Measurements from ENCODE around the gene PDXP.

DNA sequence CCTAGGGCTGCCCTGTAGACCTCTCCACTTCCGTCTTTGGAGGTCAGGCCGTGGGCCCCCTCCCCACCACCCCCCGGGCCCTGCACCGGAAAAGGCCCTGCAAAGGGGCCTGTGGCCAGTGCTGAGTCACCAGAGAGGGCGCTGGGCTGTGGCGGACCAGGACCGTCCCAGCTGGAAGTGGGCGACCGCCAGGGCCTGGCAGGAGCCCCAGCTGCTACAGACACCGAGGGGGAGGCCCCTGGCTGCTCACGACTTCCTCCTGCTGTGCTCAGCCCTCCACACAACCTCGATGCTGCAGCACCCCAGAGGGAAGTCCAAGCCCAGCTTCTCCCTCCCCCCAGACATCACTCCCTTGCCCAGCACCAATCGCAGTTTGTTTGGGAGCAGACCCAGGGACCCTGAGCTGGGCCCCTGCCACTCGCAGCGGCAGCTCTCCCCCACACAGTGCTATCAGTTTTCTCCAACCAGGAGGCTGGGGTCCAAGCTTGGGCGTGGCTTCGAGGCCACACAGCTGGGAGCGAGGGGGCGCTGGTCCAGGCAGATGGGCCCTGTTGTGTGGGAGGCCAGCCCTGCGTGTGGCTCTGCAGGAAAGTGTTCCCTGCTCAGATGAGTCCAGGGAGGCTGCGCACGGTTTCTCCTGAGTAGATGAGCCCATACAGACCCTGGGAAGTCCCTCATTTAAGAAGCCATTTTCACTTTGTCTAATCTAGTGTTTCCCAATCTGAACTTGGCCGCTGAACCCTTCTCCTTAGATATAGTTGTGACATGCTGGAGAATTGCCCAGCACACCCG lies 24.7 kb upstream of the PDXP start:
- TF ChIP-seq, protein P1, sequence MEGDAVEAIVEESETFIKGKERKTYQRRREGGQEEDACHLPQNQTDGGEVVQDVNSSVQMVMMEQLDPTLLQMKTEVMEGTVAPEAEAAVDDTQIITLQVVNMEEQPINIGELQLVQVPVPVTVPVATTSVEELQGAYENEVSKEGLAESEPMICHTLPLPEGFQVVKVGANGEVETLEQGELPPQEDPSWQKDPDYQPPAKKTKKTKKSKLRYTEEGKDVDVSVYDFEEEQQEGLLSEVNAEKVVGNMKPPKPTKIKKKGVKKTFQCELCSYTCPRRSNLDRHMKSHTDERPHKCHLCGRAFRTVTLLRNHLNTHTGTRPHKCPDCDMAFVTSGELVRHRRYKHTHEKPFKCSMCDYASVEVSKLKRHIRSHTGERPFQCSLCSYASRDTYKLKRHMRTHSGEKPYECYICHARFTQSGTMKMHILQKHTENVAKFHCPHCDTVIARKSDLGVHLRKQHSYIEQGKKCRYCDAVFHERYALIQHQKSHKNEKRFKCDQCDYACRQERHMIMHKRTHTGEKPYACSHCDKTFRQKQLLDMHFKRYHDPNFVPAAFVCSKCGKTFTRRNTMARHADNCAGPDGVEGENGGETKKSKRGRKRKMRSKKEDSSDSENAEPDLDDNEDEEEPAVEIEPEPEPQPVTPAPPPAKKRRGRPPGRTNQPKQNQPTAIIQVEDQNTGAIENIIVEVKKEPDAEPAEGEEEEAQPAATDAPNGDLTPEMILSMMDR (IDR thresholded peaks at IDR 0.05; ENCODE audit: low read depth, low read length, missing input control), result peak; percentile 3
- TF ChIP-seq, protein P2, sequence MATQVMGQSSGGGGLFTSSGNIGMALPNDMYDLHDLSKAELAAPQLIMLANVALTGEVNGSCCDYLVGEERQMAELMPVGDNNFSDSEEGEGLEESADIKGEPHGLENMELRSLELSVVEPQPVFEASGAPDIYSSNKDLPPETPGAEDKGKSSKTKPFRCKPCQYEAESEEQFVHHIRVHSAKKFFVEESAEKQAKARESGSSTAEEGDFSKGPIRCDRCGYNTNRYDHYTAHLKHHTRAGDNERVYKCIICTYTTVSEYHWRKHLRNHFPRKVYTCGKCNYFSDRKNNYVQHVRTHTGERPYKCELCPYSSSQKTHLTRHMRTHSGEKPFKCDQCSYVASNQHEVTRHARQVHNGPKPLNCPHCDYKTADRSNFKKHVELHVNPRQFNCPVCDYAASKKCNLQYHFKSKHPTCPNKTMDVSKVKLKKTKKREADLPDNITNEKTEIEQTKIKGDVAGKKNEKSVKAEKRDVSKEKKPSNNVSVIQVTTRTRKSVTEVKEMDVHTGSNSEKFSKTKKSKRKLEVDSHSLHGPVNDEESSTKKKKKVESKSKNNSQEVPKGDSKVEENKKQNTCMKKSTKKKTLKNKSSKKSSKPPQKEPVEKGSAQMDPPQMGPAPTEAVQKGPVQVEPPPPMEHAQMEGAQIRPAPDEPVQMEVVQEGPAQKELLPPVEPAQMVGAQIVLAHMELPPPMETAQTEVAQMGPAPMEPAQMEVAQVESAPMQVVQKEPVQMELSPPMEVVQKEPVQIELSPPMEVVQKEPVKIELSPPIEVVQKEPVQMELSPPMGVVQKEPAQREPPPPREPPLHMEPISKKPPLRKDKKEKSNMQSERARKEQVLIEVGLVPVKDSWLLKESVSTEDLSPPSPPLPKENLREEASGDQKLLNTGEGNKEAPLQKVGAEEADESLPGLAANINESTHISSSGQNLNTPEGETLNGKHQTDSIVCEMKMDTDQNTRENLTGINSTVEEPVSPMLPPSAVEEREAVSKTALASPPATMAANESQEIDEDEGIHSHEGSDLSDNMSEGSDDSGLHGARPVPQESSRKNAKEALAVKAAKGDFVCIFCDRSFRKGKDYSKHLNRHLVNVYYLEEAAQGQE (IDR thresholded peaks at IDR 0.05), result no peak
- TF ChIP-seq, protein P3, sequence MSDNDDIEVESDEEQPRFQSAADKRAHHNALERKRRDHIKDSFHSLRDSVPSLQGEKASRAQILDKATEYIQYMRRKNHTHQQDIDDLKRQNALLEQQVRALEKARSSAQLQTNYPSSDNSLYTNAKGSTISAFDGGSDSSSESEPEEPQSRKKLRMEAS (IDR thresholded peaks at IDR 0.05), result no peak
- TF ChIP-seq SP1 (IDR thresholded peaks at IDR 0.05) (peak; percentile 28), JUND (IDR thresholded peaks at IDR 0.05) (peak in 1 of 2 donors; percentile 15), YY1 (IDR thresholded peaks at IDR 0.05) (no peak), RAD21 (IDR thresholded peaks at IDR 0.05) (no peak), GABPA (IDR thresholded peaks at IDR 0.05 in 1 of 2, conservative IDR thresholded peaks at IDR 0.05 in 1 of 2) (peak in 1 of 2 donors; percentile 7)
- TF ChIP-seq, protein P4, sequence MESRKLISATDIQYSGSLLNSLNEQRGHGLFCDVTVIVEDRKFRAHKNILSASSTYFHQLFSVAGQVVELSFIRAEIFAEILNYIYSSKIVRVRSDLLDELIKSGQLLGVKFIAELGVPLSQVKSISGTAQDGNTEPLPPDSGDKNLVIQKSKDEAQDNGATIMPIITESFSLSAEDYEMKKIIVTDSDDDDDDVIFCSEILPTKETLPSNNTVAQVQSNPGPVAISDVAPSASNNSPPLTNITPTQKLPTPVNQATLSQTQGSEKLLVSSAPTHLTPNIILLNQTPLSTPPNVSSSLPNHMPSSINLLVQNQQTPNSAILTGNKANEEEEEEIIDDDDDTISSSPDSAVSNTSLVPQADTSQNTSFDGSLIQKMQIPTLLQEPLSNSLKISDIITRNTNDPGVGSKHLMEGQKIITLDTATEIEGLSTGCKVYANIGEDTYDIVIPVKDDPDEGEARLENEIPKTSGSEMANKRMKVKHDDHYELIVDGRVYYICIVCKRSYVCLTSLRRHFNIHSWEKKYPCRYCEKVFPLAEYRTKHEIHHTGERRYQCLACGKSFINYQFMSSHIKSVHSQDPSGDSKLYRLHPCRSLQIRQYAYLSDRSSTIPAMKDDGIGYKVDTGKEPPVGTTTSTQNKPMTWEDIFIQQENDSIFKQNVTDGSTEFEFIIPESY (IDR thresholded peaks at IDR 0.05), result no peak

Data from liver (tissue), 3 donors.